ENCODE measurements around the gene SIDT2.

DNA sequence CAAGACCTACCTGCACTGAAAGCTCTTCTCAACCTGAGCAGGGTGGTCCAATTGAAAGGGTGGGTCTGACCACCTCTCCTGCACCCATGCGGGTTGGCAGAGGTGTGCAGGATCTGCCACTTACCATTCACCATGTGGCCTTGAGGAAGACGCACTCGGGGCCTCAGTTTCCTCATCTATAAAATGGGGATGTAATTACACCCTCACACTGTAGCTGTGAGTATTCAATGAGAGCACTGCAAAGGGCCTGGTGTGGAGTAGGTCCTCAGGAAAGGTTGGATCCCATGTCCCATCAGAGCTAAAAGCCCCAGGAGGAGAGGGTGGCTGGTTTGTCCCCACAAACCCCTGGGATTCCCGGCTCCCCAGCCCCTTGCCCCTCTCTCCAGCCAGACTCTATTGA is 20.1 kb downstream of the SIDT2 start:
- TF ChIP-seq, protein P1, sequence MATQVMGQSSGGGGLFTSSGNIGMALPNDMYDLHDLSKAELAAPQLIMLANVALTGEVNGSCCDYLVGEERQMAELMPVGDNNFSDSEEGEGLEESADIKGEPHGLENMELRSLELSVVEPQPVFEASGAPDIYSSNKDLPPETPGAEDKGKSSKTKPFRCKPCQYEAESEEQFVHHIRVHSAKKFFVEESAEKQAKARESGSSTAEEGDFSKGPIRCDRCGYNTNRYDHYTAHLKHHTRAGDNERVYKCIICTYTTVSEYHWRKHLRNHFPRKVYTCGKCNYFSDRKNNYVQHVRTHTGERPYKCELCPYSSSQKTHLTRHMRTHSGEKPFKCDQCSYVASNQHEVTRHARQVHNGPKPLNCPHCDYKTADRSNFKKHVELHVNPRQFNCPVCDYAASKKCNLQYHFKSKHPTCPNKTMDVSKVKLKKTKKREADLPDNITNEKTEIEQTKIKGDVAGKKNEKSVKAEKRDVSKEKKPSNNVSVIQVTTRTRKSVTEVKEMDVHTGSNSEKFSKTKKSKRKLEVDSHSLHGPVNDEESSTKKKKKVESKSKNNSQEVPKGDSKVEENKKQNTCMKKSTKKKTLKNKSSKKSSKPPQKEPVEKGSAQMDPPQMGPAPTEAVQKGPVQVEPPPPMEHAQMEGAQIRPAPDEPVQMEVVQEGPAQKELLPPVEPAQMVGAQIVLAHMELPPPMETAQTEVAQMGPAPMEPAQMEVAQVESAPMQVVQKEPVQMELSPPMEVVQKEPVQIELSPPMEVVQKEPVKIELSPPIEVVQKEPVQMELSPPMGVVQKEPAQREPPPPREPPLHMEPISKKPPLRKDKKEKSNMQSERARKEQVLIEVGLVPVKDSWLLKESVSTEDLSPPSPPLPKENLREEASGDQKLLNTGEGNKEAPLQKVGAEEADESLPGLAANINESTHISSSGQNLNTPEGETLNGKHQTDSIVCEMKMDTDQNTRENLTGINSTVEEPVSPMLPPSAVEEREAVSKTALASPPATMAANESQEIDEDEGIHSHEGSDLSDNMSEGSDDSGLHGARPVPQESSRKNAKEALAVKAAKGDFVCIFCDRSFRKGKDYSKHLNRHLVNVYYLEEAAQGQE (IDR thresholded peaks at IDR 0.05; ENCODE audit: insufficient read depth in 1 of 2, low read depth in 2 of 2, low read length in 1 of 2), result no peak
- TF ChIP-seq, protein P2, sequence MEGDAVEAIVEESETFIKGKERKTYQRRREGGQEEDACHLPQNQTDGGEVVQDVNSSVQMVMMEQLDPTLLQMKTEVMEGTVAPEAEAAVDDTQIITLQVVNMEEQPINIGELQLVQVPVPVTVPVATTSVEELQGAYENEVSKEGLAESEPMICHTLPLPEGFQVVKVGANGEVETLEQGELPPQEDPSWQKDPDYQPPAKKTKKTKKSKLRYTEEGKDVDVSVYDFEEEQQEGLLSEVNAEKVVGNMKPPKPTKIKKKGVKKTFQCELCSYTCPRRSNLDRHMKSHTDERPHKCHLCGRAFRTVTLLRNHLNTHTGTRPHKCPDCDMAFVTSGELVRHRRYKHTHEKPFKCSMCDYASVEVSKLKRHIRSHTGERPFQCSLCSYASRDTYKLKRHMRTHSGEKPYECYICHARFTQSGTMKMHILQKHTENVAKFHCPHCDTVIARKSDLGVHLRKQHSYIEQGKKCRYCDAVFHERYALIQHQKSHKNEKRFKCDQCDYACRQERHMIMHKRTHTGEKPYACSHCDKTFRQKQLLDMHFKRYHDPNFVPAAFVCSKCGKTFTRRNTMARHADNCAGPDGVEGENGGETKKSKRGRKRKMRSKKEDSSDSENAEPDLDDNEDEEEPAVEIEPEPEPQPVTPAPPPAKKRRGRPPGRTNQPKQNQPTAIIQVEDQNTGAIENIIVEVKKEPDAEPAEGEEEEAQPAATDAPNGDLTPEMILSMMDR (IDR thresholded peaks at IDR 0.05), result no peak
- TF ChIP-seq POLR2AphosphoS5 (IDR thresholded peaks at IDR 0.05; ENCODE audit: low read depth, low read length), result no peak; the same call in 1 of the 2 replicates

Measured in Panc1 (cell line).